ENCODE measurements around the gene AKT3.
"Not testable (repeated sequence)": the region's sequence is repeated elsewhere in the genome, so short reads cannot be mapped to it uniquely, and the experiment has no call there.

AKT3 gene

GRCh38 chr1:243837907-243838535 is 12.0 kb downstream of the AKT3 start:
- DNase-seq, result no peak

GRCh38 chr1:243834130-243834529 is 15.9 kb downstream of the AKT3 start:
- no peak for DNase-seq

GRCh38 chr1:243831463-243831862 is 18.6 kb downstream of the AKT3 start:
- no peak for DNase-seq

GRCh38 chr1:243827206-243827605 is 22.8 kb downstream of the AKT3 start:
- no peak for DNase-seq

- DNase-seq, result not testable (repeated sequence)
These were observed 25.1 kb downstream of the AKT3 start for GRCh38 chr1:243824907-243825306.

- no peak for DNase-seq
These were observed 28.8 kb downstream of the AKT3 start for GRCh38 chr1:243821177-243821680.

- no peak for DNase-seq
These were observed 30.6 kb downstream of the AKT3 start for GRCh38 chr1:243819438-243819839.

GRCh38 chr1:243818978-243819377 is 31.1 kb downstream of the AKT3 start:
- no peak for DNase-seq

- DNase-seq, result no peak
These were observed 35.3 kb downstream of the AKT3 start for GRCh38 chr1:243814718-243815117.

- DNase-seq, result not testable (repeated sequence)
These were observed 42.7 kb downstream of the AKT3 start for GRCh38 chr1:243807346-243807745.

GRCh38 chr1:243806310-243806709 is 43.7 kb downstream of the AKT3 start:
- no peak for DNase-seq

GRCh38 chr1:243802736-243803135 is 47.3 kb downstream of the AKT3 start:
- DNase-seq, result no peak

- DNase-seq, result no peak
These were observed 48.7 kb downstream of the AKT3 start for GRCh38 chr1:243801378-243801777.

GRCh38 chr1:243799908-243800307 is 50.1 kb downstream of the AKT3 start:
- no peak for DNase-seq

- DNase-seq, result no peak
These were observed 51.3 kb downstream of the AKT3 start for GRCh38 chr1:243798726-243799125.

GRCh38 chr1:243796016-243796415 is 54.0 kb downstream of the AKT3 start:
- no peak for DNase-seq

- DNase-seq, result no peak
These were observed 56.7 kb downstream of the AKT3 start for GRCh38 chr1:243793298-243793697.

GRCh38 chr1:243792891-243793290 is 57.2 kb downstream of the AKT3 start:
- DNase-seq, result no peak

GRCh38 chr1:243792401-243792800 is 57.6 kb downstream of the AKT3 start:
- DNase-seq, result no peak

GRCh38 chr1:243791586-243792267 is 58.3 kb downstream of the AKT3 start:
- no peak for DNase-seq

- DNase-seq, result no peak
These were observed 59.6 kb downstream of the AKT3 start for GRCh38 chr1:243790404-243790803.

- DNase-seq, result no peak
These were observed 63.5 kb downstream of the AKT3 start for GRCh38 chr1:243786531-243786930.

GRCh38 chr1:243784506-243784905 is 65.5 kb downstream of the AKT3 start:
- no peak for DNase-seq

- DNase-seq, result no peak
These were observed 66.3 kb downstream of the AKT3 start for GRCh38 chr1:243783714-243784113.
